Smooth muscle cell (in vitro differentiated cells): ENCODE measurements around the gene KATNAL2. TPM values are rescaled to one million over a fixed set of nuclear protein-coding genes. Genes with fewer than 3 reads are reported as not detected.

Experiments
- DNase-seq: peaks from one replicate; lab custom pipeline; 2025; ENCODE audit not compliant: unreplicated experiment; lab: John Stamatoyannopoulos, UW
- H2AFZ ChIP-seq: fragments of 200-600 bp; sonication (generic); 2 replicates; pipeline ENCODE4 v1.6.0; 2016; ENCODE audit warnings: antibody characterized with exemption, low read depth, mild to moderate bottlenecking
- H3F3A ChIP-seq: fragments of 200-600 bp; sonication (generic); 2 replicates; pipeline ENCODE4 v1.6.0; 2017; ENCODE audit warnings: antibody characterized with exemption, low read depth
- H3K27ac ChIP-seq: fragments of 200-600 bp; sonication (generic); 2 replicates; pipeline ENCODE4 v1.5.1; 2016; ENCODE audit warnings: low read depth, mild to moderate bottlenecking
- H3K27me3 ChIP-seq: fragments of 200-600 bp; sonication (generic); 2 replicates; pipeline ENCODE4 v1.6.1; 2016; ENCODE audit warnings: low read depth, mild to moderate bottlenecking
- H3K36me3 ChIP-seq: fragments of 200-600 bp; sonication (generic); 2 replicates; pipeline ENCODE4 v1.5.1; 2016; ENCODE audit warnings: low read depth
- H3K4me1 ChIP-seq: fragments of 200-600 bp; sonication (generic); 2 replicates; pipeline ENCODE4 v1.5.1; 2016; ENCODE audit warnings: low read depth
- H3K4me2 ChIP-seq: fragments of 200-600 bp; sonication (generic); 2 replicates; pipeline ENCODE4 v1.6.0; 2016; ENCODE audit warnings: mild to moderate bottlenecking
- H3K4me3 ChIP-seq: fragments of 200-600 bp; sonication (generic); 2 replicates; pipeline ENCODE4 v1.5.1; 2016; ENCODE audit warnings: mild to moderate bottlenecking
- H3K79me2 ChIP-seq: fragments of 200-600 bp; sonication (generic); 2 replicates; pipeline ENCODE4 v1.6.0; 2016; ENCODE audit warnings: low read depth, mild to moderate bottlenecking
- H3K9ac ChIP-seq: fragments of 200-600 bp; sonication (generic); 2 replicates; pipeline ENCODE4 v1.6.0; 2016; ENCODE audit warnings: low read depth
- H3K9me3 ChIP-seq: fragments of 200-600 bp; sonication (generic); replicated peaks from 2 replicates; pipeline ENCODE4 v1.5.1; 2016; ENCODE audit warnings: low read depth
- H4K20me1 ChIP-seq: fragments of 200-600 bp; sonication (generic); 2 replicates; pipeline ENCODE4 v1.6.0; 2016; ENCODE audit warnings: low read depth
- CTCF ChIP-seq: fragments of 200-600 bp; sonication (generic); IDR thresholded peaks from 2 replicates; pipeline ENCODE4 v1.5.1; 2017; ENCODE audit warnings: borderline replicate concordance, mild to moderate bottlenecking, antibody characterized with exemption; ENCODE audit not compliant: insufficient read depth, poor library complexity, severe bottlenecking
- WGBS: methylation state at CpG from one replicate; pipeline ENCODE4 v1.1.7; 2016; ENCODE audit warnings: low lambda C conversion rate; 5-methylcytosine and 5-hydroxymethylcytosine counted together
- polyA plus RNA-seq: library from polyadenylated mRNA; unstranded; fragments of >200 nt; fragmentation: Nextera tagmentation; extraction: Ambion mirVana; gene quantifications from 2 replicates; pipeline ENCODE4 v1.2.1, GENCODE V29; 2016
- total RNA-seq: library from RNA; depleted of rRNA; stranded (reverse); fragments of >200 nt; gene quantifications from 2 replicates; pipeline ENCODE4 v1.2.3, GENCODE V29; 2014

The KATNAL2 gene
- total RNA-seq, result 0.31 and 2.5 TPM in 2 replicates
- polyA plus RNA-seq, result 2.1 and 2.5 TPM in 2 replicates

GRCh38 chr18:46917108-46917802 lies at the start of gene KATNAL2, which contains the start of gene PIAS2:
KATNAL2 (plus strand) TSS chr18:46917602; CDS start chr18:46946873, 29,271 bp downstream.
PIAS2 (minus strand) TSS chr18:46917507; CDS start chr18:46917345, 162 bp downstream.
- DNase-seq, result peak; percentile 50
- peak within 1 kb of the TSS; percentile 53 for H3K9ac ChIP-seq
- H3K4me1 ChIP-seq, result peaks cover 19% of the 10 kb centered on the region
- peak within 1 kb of the TSS; percentile 94 for H3K4me2 ChIP-seq
- peaks cover 38% of the 10 kb centered on the region for H4K20me1 ChIP-seq
- peak within 1 kb of the TSS; percentile 46 for H3K27ac ChIP-seq
- H3F3A ChIP-seq, result no peaks in the 10 kb centered on the region
- peaks cover 43% of the 10 kb centered on the region for H3K79me2 ChIP-seq
- WGBS, result under 1% methylated on average over 70 of the region's 107 CpGs
- H3K27me3 ChIP-seq, result no peaks in the 10 kb centered on the region
- H3K4me3 ChIP-seq, result peak within 1 kb of the TSS; percentile 94
- no peaks in the 10 kb centered on the region for H3K9me3 ChIP-seq
- peak within 1 kb of the TSS; percentile 91 for H2AFZ ChIP-seq
- no peak for TF ChIP-seq CTCF
- H3K36me3 ChIP-seq, result no peaks in the 10 kb centered on the region

GRCh38 chr18:46868169-46868921 lies 49.1 kb upstream of the KATNAL2 start:
- peak overlapping the region; percentile 16 for H3K4me3 ChIP-seq
- no peak for DNase-seq
- no peaks in the 10 kb centered on the region for H3K27me3 ChIP-seq
- no peak overlapping the region for H2AFZ ChIP-seq
- TF ChIP-seq CTCF, result no peak
- no peaks in the 10 kb centered on the region for H3K36me3 ChIP-seq
- no peaks in the 10 kb centered on the region for H3F3A ChIP-seq
- H4K20me1 ChIP-seq, result peaks cover 9% of the 10 kb centered on the region
- H3K9me3 ChIP-seq, result no peaks in the 10 kb centered on the region
- H3K27ac ChIP-seq, result no peak overlapping the region
- H3K4me2 ChIP-seq, result no peak overlapping the region
- WGBS, result 93% methylated on average over 11 of the region's 11 CpGs
- H3K4me1 ChIP-seq, result no peaks in the 10 kb centered on the region
- H3K79me2 ChIP-seq, result peaks cover 24% of the 10 kb centered on the region
- no peak overlapping the region for H3K9ac ChIP-seq

GRCh38 chr18:46877329-46877987 lies 39.9 kb upstream of the KATNAL2 start:
- peaks cover 6% of the 10 kb centered on the region for H3K4me1 ChIP-seq
- no peak for TF ChIP-seq CTCF
- H3K36me3 ChIP-seq, result no peaks in the 10 kb centered on the region
- H3K27me3 ChIP-seq, result no peaks in the 10 kb centered on the region
- no peaks in the 10 kb centered on the region for H3F3A ChIP-seq
- H3K4me2 ChIP-seq, result peak overlapping the region; percentile 70
- no peak for DNase-seq
- peaks cover 14% of the 10 kb centered on the region for H3K79me2 ChIP-seq
- H3K9me3 ChIP-seq, result no peaks in the 10 kb centered on the region
- peak overlapping the region; percentile 61 for H3K27ac ChIP-seq
- WGBS, result 42% methylated on average over 15 of the region's 15 CpGs
- H2AFZ ChIP-seq, result peak overlapping the region; percentile 17
- H3K9ac ChIP-seq, result no peak overlapping the region
- H4K20me1 ChIP-seq, result no peaks in the 10 kb centered on the region
- peak overlapping the region; percentile 36 for H3K4me3 ChIP-seq
